HG03342 (cell line): ENCODE results near the gene FAM83C.
A peak's percentile ranks its signal among the peaks of the same experiment; 100 is the strongest.

Experiments used
- ATAC-seq: cut with Tn5 transposase; IDR thresholded peaks from one replicate; pipeline ENCODE4 v1.9.1; 2021; ENCODE audit warnings: mild to moderate bottlenecking, moderate library complexity; ENCODE audit not compliant: unreplicated experiment

The FAM83C gene

GRCh38 chr20:35284267-35284991 is 7.8 kb downstream of the FAM83C start, which contains the start of gene EIF6:
Gene EIF6 (minus strand): TSS chr20:35284772. CDS start chr20:35284487, 285 bp downstream.
- peak; percentile 79 for ATAC-seq

- ATAC-seq: no peak
Observed at GRCh38 chr20:35283441-35284266, 8.6 kb downstream of the FAM83C start.

- no peak for ATAC-seq
Observed at GRCh38 chr20:35281506-35282101, 10.6 kb downstream of the FAM83C start.

GRCh38 chr20:35280523-35280922 is 11.7 kb downstream of the FAM83C start:
- no peak for ATAC-seq

GRCh38 chr20:35279533-35280174 is 12.6 kb downstream of the FAM83C start:
- no peak for ATAC-seq

GRCh38 chr20:35279040-35279439 is 13.2 kb downstream of the FAM83C start:
- no peak for ATAC-seq

- ATAC-seq: peak; percentile 84
Observed at GRCh38 chr20:35277531-35278395, 14.5 kb downstream of the FAM83C start, which contains the start of gene MMP24OS. Gene MMP24OS (minus strand): TSS chr20:35278122. CDS start chr20:35277929, 193 bp downstream.

GRCh38 chr20:35277127-35277526 is 15.1 kb downstream of the FAM83C start:
- no peak for ATAC-seq

GRCh38 chr20:35276408-35276807 is 15.8 kb downstream of the FAM83C start:
- no peak for ATAC-seq

- no peak for ATAC-seq
Observed at GRCh38 chr20:35275741-35276251, 16.4 kb downstream of the FAM83C start.

GRCh38 chr20:35274172-35275092 is 17.8 kb downstream of the FAM83C start:
- no peak for ATAC-seq

GRCh38 chr20:35273449-35274171 is 18.6 kb downstream of the FAM83C start:
- ATAC-seq: no peak

GRCh38 chr20:35271904-35272303 is 20.3 kb downstream of the FAM83C start:
- ATAC-seq: no peak

- no peak for ATAC-seq
Observed at GRCh38 chr20:35271073-35271882, 20.9 kb downstream of the FAM83C start.

- no peak for ATAC-seq
Observed at GRCh38 chr20:35270021-35270902, 22.0 kb downstream of the FAM83C start.

- ATAC-seq: peak; percentile 52
Observed at GRCh38 chr20:35269055-35269781, 23.0 kb downstream of the FAM83C start.
